GM20431 (cell line): ENCODE results near the gene CALD1.

Source experiments
- in situ Hi-C: fragments of 300-500 bp; cut with MseI, MboI; formaldehyde crosslinking; loops from one replicate; pipeline ENCODE4 v1.15.0; 2020; ENCODE audit warnings: low sequenced_read_pairs; ENCODE audit not compliant: unreplicated experiment

Gene CALD1

GRCh38 chr7:134758981-134759380 lies 20.5 kb upstream of the CALD1 start:
- in situ Hi-C loops: no loop called here

- in situ Hi-C loops: no loop called here
These were observed 18.2 kb upstream of the CALD1 start for GRCh38 chr7:134761266-134761665.

GRCh38 chr7:134763960-134764359 lies 15.5 kb upstream of the CALD1 start:
- in situ Hi-C loops: no loop called here

- in situ Hi-C loops: no loop called here
These were observed 15.1 kb upstream of the CALD1 start for GRCh38 chr7:134764365-134764764.

- in situ Hi-C loops: no loop called here
These were observed 12.5 kb upstream of the CALD1 start for GRCh38 chr7:134766779-134767519.

- in situ Hi-C loops: no loop called here
These were observed 11.8 kb upstream of the CALD1 start for GRCh38 chr7:134767520-134768168.

- in situ Hi-C loops: no loop called here
These were observed 11.2 kb upstream of the CALD1 start for GRCh38 chr7:134768243-134768642.

- in situ Hi-C loops: no loop called here
These were observed 8.8 kb upstream of the CALD1 start for GRCh38 chr7:134770676-134771075.

GRCh38 chr7:134771111-134771510 lies 8.3 kb upstream of the CALD1 start:
- in situ Hi-C loops: no loop called here

GRCh38 chr7:134771889-134772288 lies 7.5 kb upstream of the CALD1 start:
- in situ Hi-C loops: no loop called here

- in situ Hi-C loops: no loop called here
These were observed 7.0 kb upstream of the CALD1 start for GRCh38 chr7:134772401-134772800.

- in situ Hi-C loops: no loop called here
These were observed 6.3 kb upstream of the CALD1 start for GRCh38 chr7:134773164-134773563.

GRCh38 chr7:134774119-134774518 lies 5.3 kb upstream of the CALD1 start:
- in situ Hi-C loops: no loop called here

- in situ Hi-C loops: no loop called here
These were observed 2.0 kb upstream of the CALD1 start for GRCh38 chr7:134777470-134777869.

- in situ Hi-C loops: no loop called here
These were observed 1.4 kb upstream of the CALD1 start for GRCh38 chr7:134777908-134778580.

- in situ Hi-C loops: no loop called here
These were observed 269 bp downstream of the CALD1 start for GRCh38 chr7:134779741-134780065.

- in situ Hi-C loops: no loop called here
These were observed 863 bp downstream of the CALD1 start for GRCh38 chr7:134780166-134780828.

GRCh38 chr7:134781171-134781570 lies 1.7 kb downstream of the CALD1 start:
- in situ Hi-C loops: no loop called here

GRCh38 chr7:134782121-134782623 lies 2.7 kb downstream of the CALD1 start:
- in situ Hi-C loops: no loop called here

GRCh38 chr7:134783294-134784069 lies 4.0 kb downstream of the CALD1 start:
- in situ Hi-C loops: no loop called here
